NCI-H1436 treated with DMSO at 0.1 percent for 48 hours (cell line): Measurements from ENCODE around the gene HOOK1.
"Not testable (repeated sequence)": the region's sequence is repeated elsewhere in the genome, so short reads cannot be mapped to it uniquely, and the experiment has no call there.

ENCODE experiments used
- DNase-seq: peaks from one replicate; lab custom pipeline; 2025; lab: John Stamatoyannopoulos, UW

HOOK1 gene

GRCh38 chr1:59819566-59820438 lies 5.1 kb downstream of the HOOK1 start:
- DNase-seq = no peak

- DNase-seq = no peak
Measured at GRCh38 chr1:59827055-59827643, 12.4 kb downstream of the HOOK1 start.

- DNase-seq = no peak
Measured at GRCh38 chr1:59828160-59828559, 13.4 kb downstream of the HOOK1 start.

- no peak for DNase-seq
Measured at GRCh38 chr1:59831529-59831928, 16.8 kb downstream of the HOOK1 start.

GRCh38 chr1:59833022-59833421 lies 18.3 kb downstream of the HOOK1 start:
- DNase-seq = no peak

- no peak for DNase-seq
Measured at GRCh38 chr1:59833991-59834390, 19.2 kb downstream of the HOOK1 start.

- DNase-seq = not testable (repeated sequence)
Measured at GRCh38 chr1:59837857-59838256, 23.1 kb downstream of the HOOK1 start.

- no peak for DNase-seq
Measured at GRCh38 chr1:59845091-59845490, 30.3 kb downstream of the HOOK1 start.

GRCh38 chr1:59846209-59846894 lies 31.6 kb downstream of the HOOK1 start:
- no peak for DNase-seq

- DNase-seq = no peak
Measured at GRCh38 chr1:59846895-59847282, 32.1 kb downstream of the HOOK1 start.

GRCh38 chr1:59852117-59852516 lies 37.4 kb downstream of the HOOK1 start:
- no peak for DNase-seq

GRCh38 chr1:59855297-59855696 lies 40.5 kb downstream of the HOOK1 start:
- DNase-seq = not testable (repeated sequence)

- DNase-seq = no peak
Measured at GRCh38 chr1:59856725-59857338, 42.1 kb downstream of the HOOK1 start.

- DNase-seq = no peak
Measured at GRCh38 chr1:59857679-59858354, 43.1 kb downstream of the HOOK1 start.

- DNase-seq = no peak
Measured at GRCh38 chr1:59866462-59866861, 51.7 kb downstream of the HOOK1 start.

GRCh38 chr1:59871746-59872145 lies 57.0 kb downstream of the HOOK1 start:
- no peak for DNase-seq

GRCh38 chr1:59877108-59877682 lies 62.4 kb downstream of the HOOK1 start:
- DNase-seq = no peak

GRCh38 chr1:59878370-59878769 lies 63.6 kb downstream of the HOOK1 start:
- DNase-seq = no peak

GRCh38 chr1:59879574-59879973 lies 64.8 kb downstream of the HOOK1 start:
- DNase-seq = no peak

- DNase-seq = no peak
Measured at GRCh38 chr1:59879996-59880505, 65.3 kb downstream of the HOOK1 start.

- DNase-seq = no peak
Measured at GRCh38 chr1:59880735-59881134, 66.0 kb downstream of the HOOK1 start.
